Non-pigmented ciliary epithelial cell (primary cell): ENCODE results near the gene KAZN.

Experiments
- DNase-seq: peaks from one replicate; pipeline ENCODE4 v3.0.0-alpha.2; 2010; ENCODE audit warnings: low read depth

KAZN gene

DNA sequence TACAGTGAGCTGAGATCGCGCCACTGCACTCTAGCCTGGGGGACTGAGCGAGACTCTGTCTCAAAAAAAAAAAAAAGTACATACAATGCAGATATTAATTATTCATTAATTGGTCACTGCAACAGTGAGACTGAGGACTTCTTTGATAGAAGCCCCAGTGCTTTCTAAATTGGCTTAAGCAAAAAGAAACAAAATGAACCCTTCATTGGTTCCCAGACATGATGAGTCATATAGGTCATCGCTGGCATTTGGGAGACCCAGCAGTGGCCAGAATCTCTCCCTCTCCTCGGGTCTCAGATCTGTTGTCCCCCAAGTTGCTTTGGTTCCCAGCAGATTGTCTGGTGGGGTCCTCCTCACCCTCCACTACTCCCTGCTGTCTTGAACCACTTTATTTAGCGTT lies 144.9 kb downstream of the KAZN start:
- DNase-seq = no peak

DNA sequence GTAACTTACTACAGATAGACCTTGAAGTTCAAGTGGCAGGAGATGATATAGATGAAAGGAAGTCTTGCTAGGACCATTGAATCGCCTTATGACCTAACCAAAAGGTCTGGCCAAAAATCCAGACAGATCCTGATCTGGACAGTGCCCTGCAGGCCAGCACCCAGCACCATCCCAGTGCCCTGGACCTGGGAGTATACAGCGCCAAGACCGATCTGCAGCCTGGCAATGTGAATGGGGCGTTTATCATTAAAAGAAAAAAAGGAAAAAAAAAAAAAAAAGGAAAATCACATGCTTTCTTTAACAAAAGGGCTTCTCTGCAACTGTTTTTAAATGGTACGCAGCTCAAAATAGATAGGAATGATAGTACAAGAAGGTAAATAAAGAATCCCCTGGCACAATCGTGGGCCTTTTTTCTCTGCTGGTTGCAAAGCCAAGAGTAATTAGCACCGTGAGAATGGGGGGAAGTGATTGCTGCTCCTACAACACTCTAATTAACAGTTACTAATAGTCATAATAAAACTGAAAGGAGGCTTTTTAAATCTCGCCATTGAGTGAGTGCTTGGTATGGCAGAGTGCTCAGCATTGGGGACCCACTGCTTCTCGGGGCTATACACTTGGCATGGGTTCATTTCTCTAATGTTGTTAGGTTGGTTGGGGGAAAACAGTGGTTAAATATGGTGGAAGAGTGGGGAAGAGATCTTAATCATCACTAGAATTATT lies 146.7 kb downstream of the KAZN start:
- DNase-seq = no peak

DNA sequence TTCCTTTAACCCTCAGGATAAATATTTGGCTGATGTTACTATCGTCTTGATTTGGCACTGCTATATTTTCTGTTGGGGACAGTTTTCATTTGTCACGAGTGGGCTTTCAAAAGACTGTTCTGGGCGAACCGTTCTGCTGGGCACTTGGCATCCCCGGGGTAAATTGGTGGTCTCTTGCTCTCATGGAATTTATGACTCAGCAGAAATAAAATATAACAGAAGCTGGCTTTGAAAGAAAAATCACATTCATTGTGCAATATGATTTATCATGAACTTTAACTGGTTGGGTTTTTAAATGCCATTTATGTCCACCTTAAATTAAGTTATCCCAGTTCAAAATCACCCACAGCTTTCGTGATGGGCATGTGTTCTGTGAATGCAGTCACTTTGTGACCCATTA lies 147.3 kb downstream of the KAZN start:
- DNase-seq = no peak

GRCh38 chr1:14746393-14746792 lies 147.9 kb downstream of the KAZN start:
- no peak for DNase-seq

GRCh38 chr1:14748151-14748550 lies 149.7 kb downstream of the KAZN start:
- no peak for DNase-seq

DNA sequence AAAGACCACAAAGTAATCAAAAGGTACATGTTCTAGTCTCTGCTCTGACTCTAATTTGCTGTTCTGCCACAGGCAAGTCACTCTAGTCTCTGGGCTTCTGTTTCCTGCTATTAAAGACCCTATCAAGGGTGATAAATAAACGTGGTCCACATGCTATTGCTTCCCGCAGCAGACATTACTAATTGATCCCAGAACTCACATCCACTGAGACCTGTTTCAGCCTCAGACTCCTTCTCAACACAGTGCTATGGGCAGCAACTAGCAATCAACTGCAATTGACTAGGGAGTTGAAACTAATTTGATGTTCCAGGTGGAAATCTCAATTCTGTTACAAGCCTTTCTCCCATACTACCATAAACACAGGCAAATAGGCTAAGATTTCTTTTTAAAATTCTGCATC lies 150.5 kb downstream of the KAZN start:
- DNase-seq = no peak

DNA sequence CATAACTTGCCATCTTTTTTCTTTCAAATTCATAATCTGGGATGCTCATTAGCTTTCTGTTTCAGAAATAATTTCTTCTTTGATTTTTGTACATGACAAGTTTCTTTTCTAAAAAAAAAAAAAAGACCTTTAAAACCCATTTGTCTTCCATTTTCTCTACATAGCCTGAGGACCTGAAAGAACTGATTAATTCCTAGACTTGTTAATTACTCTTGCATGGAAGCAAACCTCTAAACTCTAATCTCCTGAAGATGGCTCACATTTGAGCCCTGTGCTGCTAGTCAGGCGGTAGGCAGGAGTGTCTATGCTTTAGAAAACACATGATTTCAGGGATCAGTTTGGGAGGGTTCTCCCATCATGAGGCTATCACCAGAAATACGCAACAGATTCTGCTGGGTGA lies 152.0 kb downstream of the KAZN start:
- no peak for DNase-seq

DNA sequence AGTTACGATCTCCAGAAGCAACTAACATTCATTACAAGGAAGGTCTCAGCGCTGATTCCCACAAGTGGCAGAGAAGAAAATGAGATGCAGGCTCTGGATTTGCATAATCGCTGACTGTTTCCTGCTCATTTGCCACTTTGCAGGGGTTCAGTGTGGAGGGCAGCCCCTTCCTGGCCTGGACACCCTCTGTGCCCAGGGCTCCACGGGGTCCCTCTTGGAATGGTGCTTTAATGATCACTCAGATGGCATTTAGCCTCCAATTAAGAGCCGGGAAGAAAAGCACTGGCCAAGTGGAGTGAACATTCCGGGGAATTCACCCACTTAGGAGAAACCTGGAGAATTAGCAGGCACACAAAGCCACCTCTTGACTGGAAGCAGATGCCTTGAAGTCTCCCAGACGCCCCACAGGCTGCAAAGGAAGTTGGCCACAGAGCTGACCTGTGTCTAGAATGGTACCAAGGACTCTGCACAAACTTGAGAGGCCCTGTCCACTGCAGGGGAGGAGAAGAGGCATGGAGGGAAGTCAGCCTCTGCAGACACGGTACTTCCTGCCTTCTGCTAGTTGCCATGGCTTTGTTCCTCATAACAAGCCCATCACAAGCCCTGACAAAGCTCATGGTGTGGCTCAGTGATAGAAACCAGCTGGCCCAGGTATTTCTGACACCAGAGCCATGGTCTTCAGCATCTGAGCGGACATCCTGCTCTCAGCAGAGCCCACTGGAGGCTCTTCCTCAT lies 157.2 kb downstream of the KAZN start:
- no peak for DNase-seq

DNA sequence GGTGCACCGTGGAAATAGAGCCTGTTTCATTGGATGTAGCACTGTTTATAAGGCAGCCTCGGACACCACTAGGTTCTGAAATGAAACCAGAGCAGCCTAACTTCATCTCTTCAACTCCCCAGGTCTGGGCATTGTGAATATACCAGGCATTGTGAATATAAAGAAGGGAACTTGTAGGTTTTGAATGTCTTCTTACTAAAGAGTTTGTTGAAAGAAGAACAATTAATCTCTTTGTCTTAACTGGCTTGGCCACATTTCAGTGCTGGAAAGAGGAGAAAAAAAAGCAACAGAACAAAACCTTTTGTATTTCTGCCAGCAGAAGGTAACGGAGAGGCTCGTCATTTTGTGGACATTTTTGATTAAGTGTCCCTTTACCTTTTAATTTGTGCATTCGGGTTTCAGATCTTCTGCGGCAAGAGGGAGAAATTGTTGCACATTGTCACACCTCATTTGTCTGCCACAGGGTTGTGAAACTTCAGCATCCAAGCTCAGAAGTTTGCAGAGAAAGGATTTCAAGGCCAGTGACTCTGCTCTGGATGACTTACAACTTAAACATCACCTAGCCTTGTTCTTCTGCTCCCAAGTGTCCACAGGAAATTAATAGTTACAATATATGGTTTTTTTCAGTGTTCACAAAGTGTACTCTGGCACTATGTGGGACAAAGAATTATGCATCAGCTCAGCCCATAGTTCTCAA lies 158.3 kb downstream of the KAZN start:
- no peak for DNase-seq

GRCh38 chr1:14757286-14757625 lies 158.8 kb downstream of the KAZN start:
- no peak for DNase-seq

- DNase-seq = no peak
These were observed 160.7 kb downstream of the KAZN start for GRCh38 chr1:14759042-14759818.

DNA sequence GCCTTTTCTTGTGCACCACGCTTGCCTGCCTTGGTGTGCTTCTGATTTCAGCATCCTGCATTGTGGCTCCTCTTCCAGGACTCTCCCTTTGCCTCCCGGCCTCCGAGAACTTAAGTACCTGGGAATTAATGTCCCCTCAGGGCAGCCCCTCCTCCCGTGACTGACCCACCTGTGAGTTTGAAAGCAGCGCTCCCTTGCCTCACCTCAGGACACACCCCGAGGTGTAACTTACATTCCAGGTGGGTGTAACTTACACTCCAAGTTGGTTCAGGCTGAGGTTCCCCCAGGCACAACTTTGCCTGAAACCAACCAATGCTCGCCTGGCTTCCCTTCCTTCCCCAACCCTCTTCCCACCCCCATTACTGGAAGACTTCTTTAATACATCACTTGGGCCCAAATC lies 161.4 kb downstream of the KAZN start:
- DNase-seq = no peak

GRCh38 chr1:14760780-14761179 lies 162.3 kb downstream of the KAZN start:
- no peak for DNase-seq

GRCh38 chr1:14761291-14762153 lies 163.0 kb downstream of the KAZN start:
- no peak for DNase-seq

- no peak for DNase-seq
These were observed 165.5 kb downstream of the KAZN start for GRCh38 chr1:14763977-14764376.

GRCh38 chr1:14765773-14766172 lies 167.3 kb downstream of the KAZN start:
- DNase-seq = no peak

- DNase-seq = no peak
These were observed 168.6 kb downstream of the KAZN start for GRCh38 chr1:14767075-14767474.

- no peak for DNase-seq
These were observed 170.3 kb downstream of the KAZN start for GRCh38 chr1:14768582-14769304.

DNA sequence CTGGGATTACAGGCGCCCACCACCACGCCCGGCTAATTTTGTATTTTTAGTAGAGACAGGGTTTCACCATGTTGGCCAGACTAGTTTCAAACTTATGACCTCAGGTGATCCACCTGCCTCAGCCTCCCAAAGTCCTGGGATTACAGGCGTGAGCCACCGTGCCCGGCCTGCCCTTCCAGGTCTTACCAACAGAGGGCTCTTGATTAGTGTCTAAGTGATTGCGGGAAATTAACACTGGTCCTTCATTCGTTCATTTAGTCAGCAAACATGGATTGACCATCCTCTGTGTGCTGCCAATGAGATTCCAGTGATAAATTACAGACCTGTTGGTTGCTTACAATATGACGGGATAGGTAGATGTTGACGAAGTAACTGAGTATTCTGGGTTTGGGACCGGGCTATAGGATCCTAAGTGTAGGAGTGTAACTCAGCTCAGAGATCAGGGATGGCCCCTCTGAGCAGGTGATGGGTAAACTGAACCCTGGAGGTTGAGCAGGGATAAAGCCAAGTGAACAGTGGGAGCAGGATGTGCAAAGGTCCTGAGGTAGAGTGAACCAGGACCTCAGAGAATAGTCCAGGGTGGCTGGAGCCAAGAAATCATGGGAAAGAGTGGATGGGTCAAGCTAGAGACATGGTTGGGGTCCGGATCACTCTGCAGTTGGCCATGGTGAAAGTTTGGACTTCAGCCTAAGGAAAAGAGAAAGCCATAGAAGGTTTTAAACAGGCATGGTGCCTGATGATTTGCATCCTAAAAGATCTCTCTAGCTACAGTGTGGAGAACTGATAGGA lies 171.2 kb downstream of the KAZN start:
- no peak for DNase-seq

DNA sequence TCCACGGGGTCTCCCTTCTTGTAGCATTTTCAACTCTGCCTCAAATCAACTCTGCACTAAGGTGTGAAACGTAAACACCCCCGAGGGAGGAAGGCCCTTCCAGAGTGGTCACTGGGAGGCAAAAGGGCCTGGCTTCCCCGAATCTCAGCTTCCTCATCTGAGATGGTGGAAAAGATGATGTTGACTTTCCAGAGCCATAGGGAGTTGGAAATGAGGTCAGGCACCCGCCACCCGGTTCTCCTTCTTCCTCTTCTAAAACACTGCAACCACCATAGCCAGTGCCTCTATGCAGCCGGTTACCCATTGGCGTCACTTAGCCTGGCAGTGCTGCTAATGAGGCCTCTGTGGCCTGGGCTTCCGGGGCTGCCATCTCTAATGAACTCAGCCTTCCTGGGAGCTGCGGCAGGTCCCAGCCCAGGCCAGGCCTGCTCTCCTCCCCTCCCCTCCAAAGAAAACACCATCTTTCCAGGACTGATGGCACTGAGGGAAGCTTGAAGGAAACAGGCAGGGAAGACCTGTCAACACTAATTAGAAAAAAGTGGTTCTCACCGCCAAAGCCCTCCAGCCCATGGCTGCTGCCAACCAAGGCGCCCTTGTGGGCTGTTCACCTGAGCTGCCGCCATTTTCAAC lies 175.0 kb downstream of the KAZN start:
- DNase-seq = no peak
